ENCODE results near the gene STARD13. TPM values are rescaled to one million over a fixed set of nuclear protein-coding genes. Genes with fewer than 3 reads are reported as not detected.
"Not testable (repeated sequence)": the region's sequence is repeated elsewhere in the genome, so short reads cannot be mapped to it uniquely, and the experiment has no call there.

Gene STARD13
- total RNA-seq, 1 donor from 2014 or later: 55.6 TPM

DNA sequence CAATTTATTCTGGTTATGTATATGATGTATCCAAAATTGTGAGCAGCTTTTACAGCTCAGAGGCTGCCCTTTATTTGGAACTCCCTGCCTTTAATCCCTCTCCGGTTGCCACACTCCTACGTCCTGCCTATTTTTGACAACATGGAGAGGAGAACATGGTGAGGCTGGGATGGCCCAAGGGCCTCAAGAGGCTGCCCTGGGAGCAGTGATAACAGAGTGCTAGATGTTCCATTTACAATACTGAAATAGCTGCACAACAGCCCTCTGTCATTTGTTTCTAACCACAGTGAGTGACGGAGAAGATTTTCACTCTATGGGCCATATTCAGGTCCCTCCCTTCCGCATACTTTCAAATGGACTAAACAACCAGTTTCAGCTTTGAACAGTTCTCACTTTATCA lies 33.4 kb downstream of the STARD13 start:
- no peak for DNase-seq (ENCODE audit: low spot score)

GRCh38 chr13:33251131-33251661 lies 34.4 kb downstream of the STARD13 start:
- DNase-seq (ENCODE audit: low spot score): peak; percentile 64

GRCh38 chr13:33250609-33251008 lies 34.9 kb downstream of the STARD13 start:
- no peak for DNase-seq (ENCODE audit: low spot score)

GRCh38 chr13:33249894-33250293 lies 35.7 kb downstream of the STARD13 start:
- DNase-seq (ENCODE audit: low spot score): no peak

DNA sequence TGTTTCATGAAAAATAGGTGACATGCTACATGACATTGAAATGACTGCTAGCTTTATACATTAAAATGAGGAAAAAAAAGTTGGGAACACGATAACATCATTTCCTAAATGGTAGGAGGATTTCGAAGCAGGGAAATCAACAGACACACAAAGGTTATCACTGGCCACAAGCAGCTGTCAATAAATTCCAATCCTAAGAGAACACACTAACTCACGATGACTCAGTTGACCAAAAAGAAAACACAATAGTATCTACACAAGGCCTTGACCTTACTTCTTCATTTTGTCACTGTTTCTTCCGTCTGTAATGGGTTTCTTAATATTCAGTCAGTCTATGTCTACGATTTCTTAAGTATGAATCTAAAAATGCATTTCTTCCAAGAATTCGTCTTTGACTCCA lies 36.5 kb downstream of the STARD13 start:
- no peak for DNase-seq (ENCODE audit: low spot score)

GRCh38 chr13:33245505-33246158 lies 39.9 kb downstream of the STARD13 start:
- DNase-seq (ENCODE audit: low spot score): no peak

- DNase-seq (ENCODE audit: low spot score): no peak
Observed at GRCh38 chr13:33244907-33245287, 40.7 kb downstream of the STARD13 start.

DNA sequence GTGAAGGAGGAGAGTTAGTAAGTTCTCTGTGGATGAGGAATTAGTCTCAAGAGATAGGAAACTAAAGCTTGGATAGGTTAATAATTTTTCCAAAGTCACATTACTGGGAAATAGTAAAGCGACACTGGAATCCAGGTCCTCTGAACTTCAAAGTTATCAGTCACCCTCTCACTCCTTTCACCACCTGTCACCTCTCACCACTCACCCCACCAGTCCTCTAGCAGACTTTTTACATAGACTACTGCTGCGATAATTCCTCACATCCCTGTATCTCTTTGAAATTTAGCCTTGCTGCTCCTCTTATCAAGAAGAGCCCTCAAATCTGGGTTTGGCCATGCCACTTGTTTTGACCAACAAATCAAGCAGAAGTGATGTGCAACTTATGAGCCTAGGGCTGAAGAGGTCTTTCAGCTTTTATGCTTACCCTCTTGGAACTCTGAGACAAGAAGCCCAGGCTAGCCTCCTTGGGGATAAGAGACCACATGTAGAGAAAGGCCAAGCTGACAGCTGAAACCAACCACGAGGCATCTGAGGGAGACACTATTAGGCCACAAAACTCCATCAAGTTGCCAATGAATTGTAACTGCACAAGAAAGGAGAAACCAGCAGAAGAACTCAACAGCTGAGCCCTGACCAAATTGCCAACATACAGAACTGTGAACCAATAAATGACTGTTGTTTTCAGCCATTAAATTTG lies 41.2 kb downstream of the STARD13 start:
- DNase-seq (ENCODE audit: low spot score): no peak

DNA sequence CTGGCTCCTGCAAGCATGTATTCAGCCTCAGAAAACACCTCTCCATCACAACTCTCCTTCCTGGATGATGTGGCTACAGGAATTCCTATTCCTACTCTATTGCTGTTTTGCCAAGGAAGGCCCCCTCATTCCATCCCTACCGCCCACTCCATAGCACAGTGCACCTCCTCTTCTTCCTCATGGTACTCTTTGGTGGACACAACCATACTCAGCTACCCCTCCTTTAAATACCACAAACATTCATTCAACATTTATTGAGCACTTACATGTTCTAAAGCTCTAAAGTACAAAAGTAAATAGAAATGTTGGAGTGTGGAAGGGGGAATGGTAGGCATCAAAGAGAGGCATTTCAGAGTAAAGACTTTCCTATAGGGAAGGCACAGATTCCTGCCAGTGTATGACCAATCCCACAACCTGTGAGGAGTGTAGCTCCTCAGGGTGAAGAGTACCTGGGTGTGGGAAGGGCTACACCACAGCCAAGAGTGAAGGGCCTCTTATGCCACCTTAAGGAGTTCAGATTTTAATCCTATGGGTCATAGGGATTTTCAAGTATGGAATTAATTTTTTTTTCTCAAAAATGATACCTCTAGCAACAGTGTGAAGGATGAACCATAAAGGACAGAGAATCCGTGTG lies 42.5 kb downstream of the STARD13 start:
- no peak for DNase-seq (ENCODE audit: low spot score)

DNA sequence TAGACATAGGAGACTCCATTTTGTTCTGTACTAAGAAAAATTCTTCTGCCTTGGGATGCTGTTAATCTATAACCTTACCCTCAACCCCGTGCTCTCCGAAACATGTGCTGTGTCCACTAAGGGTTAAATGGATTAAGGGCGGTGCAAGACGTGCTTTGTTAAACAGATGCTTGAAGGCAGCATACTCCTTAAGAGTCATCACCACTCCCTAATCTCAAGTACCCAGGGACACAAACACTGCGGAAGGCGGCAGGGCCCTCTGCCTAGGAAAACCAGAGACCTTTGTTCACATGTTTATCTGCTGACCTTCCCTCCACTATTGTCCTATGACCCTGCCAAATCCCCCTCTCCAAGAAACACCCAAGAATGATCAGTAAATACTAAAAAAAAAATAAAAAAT lies 43.2 kb downstream of the STARD13 start:
- not testable (repeated sequence) for DNase-seq (ENCODE audit: low spot score)

DNA sequence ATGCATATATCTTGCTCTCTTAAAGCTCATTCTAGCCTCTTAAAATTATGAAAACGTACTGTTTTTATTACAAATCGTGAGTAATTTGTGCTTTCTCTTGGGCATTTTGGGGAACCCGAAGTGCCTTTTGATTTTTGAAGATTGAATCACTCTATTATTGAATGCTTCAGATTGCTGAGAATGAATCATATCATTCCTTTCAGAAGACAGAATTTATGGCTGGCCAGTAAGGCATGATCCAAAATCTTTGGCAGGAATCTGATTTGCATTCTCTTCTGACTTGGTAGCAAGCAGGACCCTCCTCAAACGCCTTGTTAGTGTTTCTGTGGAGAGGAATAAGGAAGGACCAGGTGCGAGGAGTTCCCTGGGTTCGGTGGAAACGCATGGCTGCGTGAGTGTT lies 49.5 kb downstream of the STARD13 start:
- DNase-seq (ENCODE audit: low spot score): no peak

- DNase-seq (ENCODE audit: low spot score): no peak
Observed at GRCh38 chr13:33235564-33235963, 50.0 kb downstream of the STARD13 start.

DNA sequence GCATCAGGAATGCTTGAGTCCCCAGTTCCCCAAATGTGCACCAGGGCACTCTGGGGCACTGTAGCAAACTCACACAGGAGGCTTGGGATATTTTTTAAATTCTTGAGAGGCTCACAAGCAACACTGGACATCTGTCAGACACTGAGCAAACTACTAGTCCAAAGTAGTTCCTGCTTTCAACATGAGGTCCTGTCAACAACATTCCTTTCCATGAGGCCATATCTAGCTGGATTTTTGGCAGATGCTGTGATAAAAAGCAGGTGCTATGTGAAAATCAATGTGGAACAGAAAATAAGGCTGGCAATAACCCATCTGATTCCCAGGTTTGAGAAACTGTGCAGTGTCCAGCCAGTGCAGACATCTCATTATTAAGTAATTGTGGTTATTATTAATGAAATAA lies 50.5 kb downstream of the STARD13 start:
- peak; percentile 25 for DNase-seq (ENCODE audit: low spot score)

DNA sequence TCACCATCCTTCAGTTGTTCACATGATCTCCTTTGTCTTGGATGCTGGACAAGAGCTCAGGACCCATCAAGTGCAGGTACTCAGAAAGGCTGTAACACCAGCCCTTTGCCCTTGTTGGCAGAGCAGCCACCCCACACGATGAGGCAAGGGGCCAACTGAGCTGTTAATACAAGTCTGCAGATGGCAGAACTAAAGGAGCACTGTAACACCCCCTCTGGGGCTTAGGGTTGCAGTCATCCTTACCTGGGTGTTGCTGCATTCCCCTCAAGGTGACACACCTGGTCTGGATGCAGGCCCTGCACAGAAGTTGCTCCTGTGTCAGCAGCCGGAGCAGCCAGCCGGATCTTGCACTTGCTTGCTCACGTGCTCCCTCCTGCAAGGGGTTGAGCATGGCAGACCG lies 52.0 kb downstream of the STARD13 start:
- no peak for DNase-seq (ENCODE audit: low spot score)

DNA sequence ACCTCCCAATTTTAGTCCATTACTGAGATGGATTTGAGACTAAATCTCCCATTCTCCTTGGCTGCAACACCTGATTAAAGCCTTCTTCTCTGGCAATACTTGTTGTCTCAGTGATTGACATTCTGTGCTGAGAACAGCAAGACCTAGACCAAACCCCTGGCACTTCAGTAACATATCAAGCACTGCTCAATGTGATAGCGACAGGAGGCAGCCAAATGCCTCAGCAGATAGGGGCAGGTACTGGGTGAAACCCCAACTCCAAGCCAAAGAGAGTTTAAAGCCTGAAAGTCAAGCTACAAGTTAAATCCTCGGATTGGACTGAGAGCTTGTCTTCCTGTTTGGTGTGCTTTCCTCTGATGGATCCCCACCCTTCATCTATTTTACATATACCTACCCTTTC lies 52.7 kb downstream of the STARD13 start:
- DNase-seq (ENCODE audit: low spot score): no peak

- DNase-seq (ENCODE audit: low spot score): no peak
Observed at GRCh38 chr13:33231339-33231738, 54.2 kb downstream of the STARD13 start.

GRCh38 chr13:33230178-33230881 lies 55.2 kb downstream of the STARD13 start:
- no peak for DNase-seq (ENCODE audit: low spot score)

GRCh38 chr13:33229446-33230177 lies 55.9 kb downstream of the STARD13 start:
- DNase-seq (ENCODE audit: low spot score): no peak

DNA sequence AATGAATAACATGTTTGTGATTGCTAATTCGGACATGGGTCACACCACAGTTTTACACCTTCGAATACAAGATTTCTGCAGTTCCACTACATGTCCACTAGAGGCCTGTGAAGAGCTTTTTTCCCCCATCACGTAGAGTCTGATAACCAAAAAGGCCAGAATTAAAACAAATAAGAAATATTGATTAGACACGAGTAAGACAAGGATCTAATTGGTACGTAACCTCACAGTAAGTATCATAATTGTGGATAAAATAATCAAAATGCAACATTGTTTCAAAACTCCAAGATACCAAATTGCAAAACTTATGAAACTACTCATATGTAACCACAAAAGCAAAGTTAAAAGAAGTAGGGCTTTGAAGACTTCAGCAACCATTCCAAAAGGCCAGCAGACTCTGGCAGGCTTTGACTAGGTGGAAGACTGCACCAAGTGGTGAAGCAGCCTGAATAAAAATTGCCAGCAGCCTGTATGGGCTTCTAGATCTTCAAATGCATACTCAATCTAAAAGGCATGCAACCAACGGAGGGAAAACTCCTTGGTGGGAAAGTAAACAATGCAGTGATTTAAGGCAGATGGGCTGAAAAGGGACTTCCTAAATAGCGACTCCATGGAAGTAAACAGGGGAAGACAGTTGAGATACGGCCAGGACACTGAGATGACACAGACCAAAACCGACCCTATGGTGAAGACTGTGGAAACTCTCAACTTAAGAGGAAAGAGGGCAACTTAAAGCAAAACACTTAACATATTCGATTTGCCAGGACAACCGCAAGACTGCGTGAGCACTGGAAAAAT lies 56.7 kb downstream of the STARD13 start:
- DNase-seq (ENCODE audit: low spot score): no peak

DNA sequence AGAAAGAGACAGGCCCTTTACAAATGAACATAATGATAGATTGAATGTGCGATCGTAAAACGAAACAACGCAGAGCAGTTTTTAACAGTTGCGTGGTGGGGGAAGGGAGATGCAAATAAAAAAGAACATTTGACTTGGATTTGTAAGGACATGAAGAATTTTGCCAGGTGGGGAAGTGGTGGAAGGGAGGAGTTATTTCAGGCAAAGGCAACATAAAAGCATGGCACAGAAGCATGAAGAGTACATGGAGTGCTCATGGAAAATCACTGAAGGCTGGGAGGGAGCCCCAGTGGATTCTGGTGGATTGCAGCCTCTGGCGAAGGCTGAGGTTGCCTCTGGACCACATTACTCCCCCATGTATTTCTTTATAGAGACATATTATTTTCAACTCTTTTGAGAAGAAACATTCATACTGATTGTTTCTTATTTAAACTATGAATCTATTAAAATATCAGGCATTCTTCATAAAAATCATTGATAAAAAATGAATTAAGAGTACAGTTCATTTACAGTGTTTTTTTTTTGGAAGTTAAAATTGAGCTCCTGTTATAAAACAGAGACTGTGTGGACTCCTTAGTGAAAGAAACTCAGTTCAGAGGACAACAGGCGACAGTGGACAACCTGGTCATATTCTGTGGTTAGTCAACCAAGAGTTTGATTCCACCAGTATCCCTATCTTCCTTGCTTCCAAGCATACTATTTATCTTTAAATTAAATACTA lies 57.5 kb downstream of the STARD13 start:
- no peak for DNase-seq (ENCODE audit: low spot score)

Measured in umbilical cord (tissue), 2 donors.